Hepatocyte (in vitro differentiated cells): ENCODE results near the gene CYSRT1.

Source experiments
- CTCF ChIP-seq: fragments of 200-600 bp; sonication (generic); IDR thresholded peaks from 2 replicates; pipeline ENCODE4 v1.5.1; 2016; ENCODE audit warnings: antibody characterized with exemption, mild to moderate bottlenecking; ENCODE audit not compliant: poor library complexity
- EZH2 ChIP-seq: fragments of 200-600 bp; sonication (generic); IDR thresholded peaks from 2 replicates; pipeline ENCODE4 v1.6.1; 2016; ENCODE audit warnings: antibody characterized with exemption, mild to moderate bottlenecking, borderline replicate concordance

- no peak for TF ChIP-seq EZH2
- no peak for TF ChIP-seq CTCF
These were observed 46.6 kb upstream of the CYSRT1 start for GRCh38 chr9:137178201-137178938.
